ENCODE results near the gene UBE4A.
A peak's percentile ranks its signal among the peaks of the same experiment; 100 is the strongest.

UBE4A gene

GRCh38 chr11:118314988-118315411 is 44.4 kb upstream of the UBE4A start:
- no peaks in the 10 kb centered on the region for H3K27me3 ChIP-seq (ENCODE audit: insufficient read depth, poor library complexity, severe bottlenecking)
- no peak overlapping the region for H3K27ac ChIP-seq (replicated peaks)
- H3K4me3 ChIP-seq (replicated peaks; ENCODE audit: insufficient read depth, low read length), result no peak overlapping the region

GRCh38 chr11:118318124-118318523 is 41.3 kb upstream of the UBE4A start:
- no peak for TF ChIP-seq SPI1 (IDR thresholded peaks at IDR 0.05; ENCODE audit: borderline replicate concordance, low read depth)
- TF ChIP-seq CTCF (IDR thresholded peaks at IDR 0.05; ENCODE audit: insufficient read depth, low read length), result no peak
- TF ChIP-seq POLR2AphosphoS5 (IDR thresholded peaks at IDR 0.05; ENCODE audit: low read depth), result no peak
- TF ChIP-seq GABPA (IDR thresholded peaks at IDR 0.05; ENCODE audit: low read depth), result no peak
- TF ChIP-seq REST (IDR thresholded peaks at IDR 0.05; ENCODE audit: insufficient replicate concordance, low read depth), result no peak
- Histone ChIP-seq H3K4me3 (replicated peaks; ENCODE audit: insufficient read depth, low read length) (no peak overlapping the region), H3K27me3 (ENCODE audit: insufficient read depth, poor library complexity, severe bottlenecking) (no peaks in the 10 kb centered on the region), H3K27ac (replicated peaks) (0 out of 2 replicates have a peak overlapping the region, but pooled peaks have one; percentile 7)
- DNase-seq (ENCODE audit: low read depth in 1 of 2, low spot score in 1 of 2), result no peak

More at GRCh38 chr11:118314988-118315411, 44.4 kb upstream of the UBE4A start:
- DNase-seq (ENCODE audit: low read depth in 1 of 2, low spot score in 1 of 2), result no peak
- TF ChIP-seq GABPA (IDR thresholded peaks at IDR 0.05; ENCODE audit: low read depth) (no peak), CTCF (IDR thresholded peaks at IDR 0.05; ENCODE audit: insufficient read depth, low read length) (no peak), SPI1 (IDR thresholded peaks at IDR 0.05; ENCODE audit: borderline replicate concordance, low read depth) (no peak), POLR2AphosphoS5 (IDR thresholded peaks at IDR 0.05; ENCODE audit: low read depth) (no peak), REST (IDR thresholded peaks at IDR 0.05; ENCODE audit: insufficient replicate concordance, low read depth) (no peak)

GRCh38 chr11:118318581-118319336 is 40.6 kb upstream of the UBE4A start:
- TF ChIP-seq CTCF (IDR thresholded peaks at IDR 0.05; ENCODE audit: insufficient read depth, low read length) (no peak), GABPA (IDR thresholded peaks at IDR 0.05; ENCODE audit: low read depth) (no peak)
- H3K27ac ChIP-seq (replicated peaks), result peak overlapping the region; percentile 22; the same call in 1 of the 2 replicates

More at GRCh38 chr11:118318581-118319336, 40.6 kb upstream of the UBE4A start:
- no peak overlapping the region for H3K4me3 ChIP-seq (replicated peaks; ENCODE audit: insufficient read depth, low read length)
- H3K27me3 ChIP-seq (ENCODE audit: insufficient read depth, poor library complexity, severe bottlenecking), result no peaks in the 10 kb centered on the region
- DNase-seq (ENCODE audit: low read depth in 1 of 2, low spot score in 1 of 2), result no peak

Data from HL-60 (cell line).